Parathyroid adenoma (tissue), 2 donors: ENCODE results near the gene ECM1.

Experiments
- H2AFZ ChIP-seq: fragments of 300-600 bp; sonication (generic); one replicate; pipeline ENCODE4 v1.7.0; 2017; ENCODE audit warnings: antibody characterized with exemption, mild to moderate bottlenecking
- H3K27ac ChIP-seq: fragments of 300-600 bp; sonication (generic); one replicate; pipeline ENCODE4 v1.7.0; 2017
- H3K27me3 ChIP-seq: fragments of 300-600 bp; sonication (generic); one replicate; pipeline ENCODE4 v1.7.0; 2017; ENCODE audit warnings: low read length; ENCODE audit not compliant: control insufficient read depth, insufficient read depth
- H3K36me3 ChIP-seq: fragments of 300-600 bp; sonication (generic); one replicate; pipeline ENCODE4 v1.7.0; 2017; ENCODE audit warnings: low read length; ENCODE audit not compliant: control insufficient read depth, insufficient read depth
- H3K4me1 ChIP-seq: fragments of 300-600 bp; sonication (generic); one replicate; pipeline ENCODE4 v1.7.0; 2017; ENCODE audit warnings: control low read depth
- H3K4me2 ChIP-seq: fragments of 300-600 bp; sonication (generic); one replicate; pipeline ENCODE4 v1.7.0; 2017; ENCODE audit warnings: low read length
- H3K4me3 ChIP-seq: fragments of 300-600 bp; sonication (generic); one replicate; pipeline ENCODE4 v1.7.0; 2017; ENCODE audit warnings: low read depth, low read length
- H3K79me2 ChIP-seq: fragments of 300-600 bp; sonication (generic); one replicate; pipeline ENCODE4 v1.7.0; 2017; ENCODE audit warnings: control low read depth
- H3K9ac ChIP-seq: fragments of 300-600 bp; sonication (generic); one replicate; pipeline ENCODE4 v1.7.0; 2017; ENCODE audit warnings: mild to moderate bottlenecking
- H3K9me3 ChIP-seq: fragments of 300-600 bp; sonication (generic); one replicate; pipeline ENCODE4 v1.7.0; 2017; ENCODE audit warnings: low read length; ENCODE audit not compliant: control insufficient read depth
- TF ChIP-seq, protein P1 (sequence below): fragments of 300-600 bp; sonication (generic); IDR thresholded peaks from one replicate; pipeline ENCODE4 v1.7.0; 2017; ENCODE audit warnings: antibody characterized with exemption, mild to moderate bottlenecking
- donor health status: primary hyperparathyroidism.

Gene ECM1

DNA sequence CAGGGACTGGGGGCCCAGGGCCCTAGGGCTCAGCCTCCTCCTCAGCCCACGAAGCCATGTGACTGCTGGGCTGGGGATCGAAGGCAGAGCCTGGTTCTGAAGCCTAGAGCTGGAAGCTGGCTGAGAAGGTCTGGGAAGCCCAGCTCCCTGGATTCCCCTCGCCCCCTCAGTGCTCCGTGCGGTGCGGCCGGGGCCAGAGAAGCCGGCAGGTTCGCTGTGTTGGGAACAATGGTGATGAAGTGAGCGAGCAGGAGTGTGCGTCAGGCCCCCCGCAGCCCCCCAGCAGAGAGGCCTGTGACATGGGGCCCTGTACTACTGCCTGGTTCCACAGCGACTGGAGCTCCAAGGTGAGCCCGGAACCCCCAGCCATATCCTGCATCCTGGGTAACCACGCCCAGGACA lies 50.4 kb downstream of the ECM1 start:
- H3K9me3 ChIP-seq = no peaks in the 10 kb centered on the region
- H3K27me3 ChIP-seq = no peaks in the 10 kb centered on the region
- no peak overlapping the region for H3K27ac ChIP-seq
- no peak overlapping the region for H3K4me2 ChIP-seq
- H2AFZ ChIP-seq = no peak overlapping the region
- no peaks in the 10 kb centered on the region for H3K36me3 ChIP-seq
- no peak overlapping the region for H3K9ac ChIP-seq
- TF ChIP-seq, protein P1, sequence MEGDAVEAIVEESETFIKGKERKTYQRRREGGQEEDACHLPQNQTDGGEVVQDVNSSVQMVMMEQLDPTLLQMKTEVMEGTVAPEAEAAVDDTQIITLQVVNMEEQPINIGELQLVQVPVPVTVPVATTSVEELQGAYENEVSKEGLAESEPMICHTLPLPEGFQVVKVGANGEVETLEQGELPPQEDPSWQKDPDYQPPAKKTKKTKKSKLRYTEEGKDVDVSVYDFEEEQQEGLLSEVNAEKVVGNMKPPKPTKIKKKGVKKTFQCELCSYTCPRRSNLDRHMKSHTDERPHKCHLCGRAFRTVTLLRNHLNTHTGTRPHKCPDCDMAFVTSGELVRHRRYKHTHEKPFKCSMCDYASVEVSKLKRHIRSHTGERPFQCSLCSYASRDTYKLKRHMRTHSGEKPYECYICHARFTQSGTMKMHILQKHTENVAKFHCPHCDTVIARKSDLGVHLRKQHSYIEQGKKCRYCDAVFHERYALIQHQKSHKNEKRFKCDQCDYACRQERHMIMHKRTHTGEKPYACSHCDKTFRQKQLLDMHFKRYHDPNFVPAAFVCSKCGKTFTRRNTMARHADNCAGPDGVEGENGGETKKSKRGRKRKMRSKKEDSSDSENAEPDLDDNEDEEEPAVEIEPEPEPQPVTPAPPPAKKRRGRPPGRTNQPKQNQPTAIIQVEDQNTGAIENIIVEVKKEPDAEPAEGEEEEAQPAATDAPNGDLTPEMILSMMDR = no peak
- no peaks in the 10 kb centered on the region for H3K79me2 ChIP-seq
- peaks cover 21% of the 10 kb centered on the region for H3K4me1 ChIP-seq
- H3K4me3 ChIP-seq = no peak overlapping the region

DNA sequence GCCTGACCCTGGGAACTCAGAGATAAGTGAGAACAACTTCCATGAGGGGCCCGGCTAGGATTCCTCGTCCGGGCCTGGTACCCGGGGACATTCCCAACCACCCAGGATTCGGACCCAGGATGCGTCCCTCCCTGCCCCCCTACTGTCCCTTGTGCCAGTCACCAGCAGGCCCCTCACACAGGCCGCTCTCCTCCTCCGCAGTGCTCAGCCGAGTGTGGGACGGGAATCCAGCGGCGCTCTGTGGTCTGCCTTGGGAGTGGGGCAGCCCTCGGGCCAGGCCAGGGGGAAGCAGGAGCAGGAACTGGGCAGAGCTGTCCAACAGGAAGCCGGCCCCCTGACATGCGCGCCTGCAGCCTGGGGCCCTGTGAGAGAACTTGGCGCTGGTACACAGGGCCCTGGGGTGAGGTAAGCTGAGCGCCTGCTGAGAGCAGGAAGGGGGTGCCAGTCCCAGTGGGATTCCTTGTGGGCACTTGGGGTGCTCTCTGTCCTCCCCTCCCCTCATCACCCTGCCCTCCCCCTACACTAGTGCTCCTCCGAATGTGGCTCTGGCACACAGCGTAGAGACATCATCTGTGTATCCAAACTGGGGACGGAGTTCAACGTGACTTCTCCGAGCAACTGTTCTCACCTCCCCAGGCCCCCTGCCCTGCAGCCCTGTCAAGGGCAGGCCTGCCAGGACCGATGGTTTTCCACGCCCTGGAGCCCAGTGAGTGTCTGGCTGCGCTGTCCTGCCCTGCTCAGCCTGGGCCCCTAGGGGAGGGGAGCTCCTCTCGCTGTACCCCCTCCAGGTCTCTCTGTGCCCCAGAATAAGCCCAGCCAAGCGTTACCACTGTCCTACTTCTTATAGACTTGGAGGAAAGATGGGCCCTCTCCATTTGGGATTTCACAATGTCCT lies 51.1 kb downstream of the ECM1 start:
- Histone ChIP-seq H3K4me3 (no peak overlapping the region), H3K9me3 (no peaks in the 10 kb centered on the region), H2AFZ (no peak overlapping the region), H3K4me1 (peaks cover 28% of the 10 kb centered on the region), H3K27me3 (no peaks in the 10 kb centered on the region), H3K4me2 (no peak overlapping the region), H3K9ac (no peak overlapping the region), H3K36me3 (no peaks in the 10 kb centered on the region), H3K79me2 (no peaks in the 10 kb centered on the region), H3K27ac (no peak overlapping the region)
- TF ChIP-seq, protein P1 = no peak

DNA sequence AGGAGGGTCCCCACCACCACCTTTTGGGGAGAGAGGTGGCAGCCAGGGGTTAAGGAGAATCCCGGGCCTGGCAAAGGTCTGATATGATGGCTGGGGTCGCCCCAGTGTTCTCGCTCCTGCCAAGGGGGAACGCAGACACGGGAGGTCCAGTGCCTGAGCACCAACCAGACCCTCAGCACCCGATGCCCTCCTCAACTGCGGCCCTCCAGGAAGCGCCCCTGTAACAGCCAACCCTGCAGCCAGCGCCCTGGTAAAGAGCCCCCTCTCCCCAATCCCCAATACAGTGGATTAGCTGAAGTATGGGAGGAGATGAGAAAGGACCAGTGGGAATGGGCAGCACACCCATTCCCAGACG lies 51.7 kb downstream of the ECM1 start:
- no peak overlapping the region for H2AFZ ChIP-seq
- no peaks in the 10 kb centered on the region for H3K79me2 ChIP-seq
- H3K36me3 ChIP-seq = no peaks in the 10 kb centered on the region
- H3K27me3 ChIP-seq = no peaks in the 10 kb centered on the region
- no peaks in the 10 kb centered on the region for H3K9me3 ChIP-seq
- TF ChIP-seq, protein P1 = no peak
- no peak overlapping the region for H3K4me2 ChIP-seq
- no peak overlapping the region for H3K4me3 ChIP-seq
- no peak overlapping the region for H3K9ac ChIP-seq
- no peak overlapping the region for H3K27ac ChIP-seq
- H3K4me1 ChIP-seq = peaks cover 30% of the 10 kb centered on the region

DNA sequence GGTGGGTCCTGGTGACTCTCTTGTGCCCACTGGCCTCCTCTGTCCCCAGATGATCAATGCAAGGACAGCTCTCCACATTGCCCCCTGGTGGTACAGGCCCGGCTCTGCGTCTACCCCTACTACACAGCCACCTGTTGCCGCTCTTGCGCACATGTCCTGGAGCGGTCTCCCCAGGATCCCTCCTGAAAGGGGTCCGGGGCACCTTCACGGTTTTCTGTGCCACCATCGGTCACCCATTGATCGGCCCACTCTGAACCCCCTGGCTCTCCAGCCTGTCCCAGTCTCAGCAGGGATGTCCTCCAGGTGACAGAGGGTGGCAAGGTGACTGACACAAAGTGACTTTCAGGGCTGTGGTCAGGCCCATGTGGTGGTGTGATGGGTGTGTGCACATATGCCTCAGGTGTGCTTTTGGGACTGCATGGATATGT lies 52.1 kb downstream of the ECM1 start:
- H3K79me2 ChIP-seq = no peaks in the 10 kb centered on the region
- H3K9me3 ChIP-seq = no peaks in the 10 kb centered on the region
- H3K27me3 ChIP-seq = no peaks in the 10 kb centered on the region
- H3K36me3 ChIP-seq = no peaks in the 10 kb centered on the region
- no peak overlapping the region for H3K9ac ChIP-seq
- H3K4me2 ChIP-seq = peak overlapping the region; percentile 99
- no peak overlapping the region for H3K4me3 ChIP-seq
- peak overlapping the region; percentile 100 for H3K27ac ChIP-seq
- TF ChIP-seq, protein P1 = peak; percentile 66
- H3K4me1 ChIP-seq = peaks cover 30% of the 10 kb centered on the region
- no peak overlapping the region for H2AFZ ChIP-seq
